NCI-H2029 (cell line): ENCODE results near the gene NCOA1.
A peak's percentile ranks its signal among the peaks of the same experiment; 100 is the strongest.
"Not testable (repeated sequence)": the region's sequence is repeated elsewhere in the genome, so short reads cannot be mapped to it uniquely, and the experiment has no call there.

Source experiments
- DNase-seq: peaks from one replicate; lab custom pipeline; 2025; lab: John Stamatoyannopoulos, UW

NCOA1 gene

GRCh38 chr2:24490690-24491541, at the start of gene NCOA1:
TSS of gene NCOA1 (plus strand) at chr2:24491254. CDS start at chr2:24658678, 167,424 bp downstream.
- peak; percentile 67 for DNase-seq

- no peak for DNase-seq
Measured at GRCh38 chr2:24448797-24449196, 42.3 kb upstream of the NCOA1 start.

GRCh38 chr2:24449344-24449743, 41.7 kb upstream of the NCOA1 start:
- no peak for DNase-seq

GRCh38 chr2:24451805-24452501, 39.1 kb upstream of the NCOA1 start:
- DNase-seq, result no peak

- no peak for DNase-seq
Measured at GRCh38 chr2:24452502-24452885, 38.6 kb upstream of the NCOA1 start.

GRCh38 chr2:24453379-24454073, 37.5 kb upstream of the NCOA1 start:
- no peak for DNase-seq

GRCh38 chr2:24454294-24454693, 36.8 kb upstream of the NCOA1 start:
- no peak for DNase-seq

GRCh38 chr2:24456599-24457556, 34.2 kb upstream of the NCOA1 start:
- no peak for DNase-seq

- DNase-seq, result no peak
Measured at GRCh38 chr2:24457696-24458386, 33.2 kb upstream of the NCOA1 start.

- no peak for DNase-seq
Measured at GRCh38 chr2:24459224-24460161, 31.6 kb upstream of the NCOA1 start.

GRCh38 chr2:24461685-24462084, 29.4 kb upstream of the NCOA1 start:
- DNase-seq, result no peak

- DNase-seq, result no peak
Measured at GRCh38 chr2:24463271-24463670, 27.8 kb upstream of the NCOA1 start.

GRCh38 chr2:24466871-24467870, 23.9 kb upstream of the NCOA1 start:
- no peak for DNase-seq

GRCh38 chr2:24468453-24468852, 22.6 kb upstream of the NCOA1 start:
- not testable (repeated sequence) for DNase-seq

- no peak for DNase-seq
Measured at GRCh38 chr2:24469148-24469650, 21.9 kb upstream of the NCOA1 start.

- DNase-seq, result no peak
Measured at GRCh38 chr2:24471662-24472061, 19.4 kb upstream of the NCOA1 start.

GRCh38 chr2:24472416-24472815, 18.6 kb upstream of the NCOA1 start:
- no peak for DNase-seq

- no peak for DNase-seq
Measured at GRCh38 chr2:24473626-24474025, 17.4 kb upstream of the NCOA1 start.
